HG03571 (cell line): Measurements from ENCODE around the gene LEFTY1.
A peak's percentile ranks its signal among the peaks of the same experiment; 100 is the strongest.
"Not testable (repeated sequence)": the region's sequence is repeated elsewhere in the genome, so short reads cannot be mapped to it uniquely, and the experiment has no call there.

ENCODE experiments used
- ATAC-seq: cut with Tn5 transposase; IDR thresholded peaks from one replicate; pipeline ENCODE4 v1.9.1; 2021; ENCODE audit not compliant: unreplicated experiment

LEFTY1 gene

GRCh38 chr1:225888289-225888897 lies 553 bp downstream of the LEFTY1 start:
- ATAC-seq, result no peak

DNA sequence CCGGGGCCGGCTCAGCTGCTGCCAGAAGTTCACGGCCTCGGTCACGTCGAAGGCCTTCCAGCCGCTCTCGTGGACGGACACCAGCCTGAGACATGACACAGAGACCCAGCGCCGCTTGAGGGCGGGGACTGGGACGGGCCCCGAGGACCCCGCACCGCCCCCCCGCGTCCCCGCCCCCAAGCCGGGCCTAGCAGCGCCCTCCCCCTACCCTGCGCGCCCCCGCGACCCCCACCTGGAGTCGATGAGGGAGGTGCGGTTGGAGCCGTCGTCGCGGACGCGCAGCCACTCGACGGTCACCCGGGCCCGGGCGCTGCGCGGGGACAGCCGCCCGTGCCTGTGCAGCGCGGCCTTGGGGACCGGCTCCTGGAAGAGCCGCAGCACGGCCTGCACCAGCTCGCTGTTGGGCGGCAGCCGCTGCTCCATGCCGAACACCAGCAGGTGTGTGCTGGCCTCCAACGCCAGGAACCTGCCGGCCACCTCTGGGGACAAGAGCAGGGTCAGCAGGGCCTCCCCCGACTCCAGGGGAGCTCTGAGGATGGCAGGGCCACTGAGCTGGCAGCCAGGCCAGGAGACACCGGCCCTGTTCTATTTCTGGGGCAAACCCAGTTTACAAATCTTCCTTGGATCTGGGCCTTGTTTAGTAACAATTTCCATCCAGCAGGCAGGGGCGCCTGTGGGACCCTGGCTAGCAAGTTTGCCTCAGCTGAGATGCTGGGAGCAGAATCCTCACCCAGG lies 1.2 kb downstream of the LEFTY1 start:
- not testable (repeated sequence) for ATAC-seq

GRCh38 chr1:225887030-225887314 lies 2.0 kb downstream of the LEFTY1 start:
- no peak for ATAC-seq

GRCh38 chr1:225886159-225887029 lies 2.6 kb downstream of the LEFTY1 start:
- no peak for ATAC-seq

GRCh38 chr1:225885336-225885735 lies 3.6 kb downstream of the LEFTY1 start:
- ATAC-seq, result no peak

DNA sequence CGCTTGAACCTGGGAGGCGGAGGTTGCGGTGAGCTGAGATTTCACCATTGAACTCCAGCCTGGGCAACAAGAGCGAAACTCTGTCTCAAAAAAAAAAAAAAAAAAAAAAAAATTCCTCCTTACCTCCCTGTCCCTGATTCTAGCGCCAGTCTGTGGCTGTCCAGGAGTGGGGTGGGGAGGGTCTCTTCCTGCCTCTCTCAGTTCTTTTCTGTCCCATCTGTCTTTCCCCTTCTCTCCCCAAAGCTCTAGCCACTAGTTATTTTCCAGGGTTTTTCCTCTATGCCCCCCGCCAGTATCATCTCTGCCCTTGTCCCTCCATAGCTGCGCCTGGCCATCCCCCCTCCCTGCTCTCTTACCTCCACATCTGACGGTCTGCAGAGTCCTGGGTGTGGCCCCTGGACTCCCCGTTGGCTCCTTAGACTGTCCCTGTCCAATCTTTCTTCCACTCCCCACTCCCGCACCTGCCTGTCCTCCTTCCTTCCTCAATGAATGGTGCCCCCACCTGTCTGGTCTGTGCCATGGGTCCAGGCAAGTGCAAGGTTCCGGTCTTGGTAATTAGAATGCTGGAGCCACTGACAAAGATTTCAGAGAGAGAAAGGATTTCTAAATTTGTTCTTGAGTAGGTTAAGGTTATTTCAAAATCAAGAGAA lies 5.2 kb downstream of the LEFTY1 start:
- no peak for ATAC-seq

DNA sequence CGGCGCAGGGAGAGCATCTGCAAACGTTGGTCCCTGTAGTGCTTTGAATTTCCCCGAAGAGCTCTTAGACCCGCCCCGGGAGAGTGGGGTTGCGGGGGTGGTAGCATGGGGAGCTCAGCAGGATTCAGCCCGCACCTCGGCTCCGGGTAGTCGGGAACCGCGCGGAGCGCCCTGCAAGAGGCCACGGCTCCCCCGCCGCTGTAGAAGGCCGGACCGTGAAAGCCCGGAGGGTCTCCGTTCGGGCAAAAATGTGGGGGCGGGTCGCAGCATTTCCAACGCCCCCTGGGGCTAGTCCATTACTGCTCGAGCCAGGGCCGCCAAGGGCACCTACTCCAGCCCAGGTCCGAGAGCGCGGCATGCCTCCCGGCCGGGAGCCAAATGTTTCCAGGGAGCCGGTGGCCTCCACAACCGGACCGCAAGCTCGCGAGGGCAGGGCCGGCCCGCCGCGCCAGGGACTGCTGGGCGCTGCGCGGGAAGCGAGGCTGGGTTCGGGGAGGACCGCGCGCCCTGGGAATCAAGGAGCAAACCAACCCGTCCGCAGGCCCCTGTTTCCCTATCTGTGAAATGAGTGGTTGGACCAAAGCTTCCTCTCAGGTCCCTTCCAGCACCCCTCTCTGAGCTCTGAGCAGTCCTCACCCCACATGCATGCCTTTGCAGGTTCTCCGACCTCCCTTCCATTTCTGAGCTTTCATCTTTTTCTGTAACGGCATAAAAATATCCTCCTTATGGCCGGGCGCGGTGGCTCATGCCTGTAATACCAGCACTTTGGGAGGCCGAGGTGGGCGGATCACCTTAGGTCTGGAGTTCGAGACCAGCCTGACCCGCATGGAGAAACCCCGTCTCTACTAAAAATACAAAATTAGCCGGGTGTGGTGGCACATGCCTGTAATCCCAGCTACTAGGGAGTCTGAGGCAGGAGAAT lies 6.0 kb downstream of the LEFTY1 start:
- ATAC-seq, result peak; percentile 29

- ATAC-seq, result peak; percentile 59
Measured at GRCh38 chr1:225881959-225882693, 6.8 kb downstream of the LEFTY1 start, which contains the start of gene TMEM63A. TMEM63A (minus strand) TSS chr1:225882380; CDS start chr1:225877580, 4,800 bp downstream.

GRCh38 chr1:225881081-225881958 lies 7.6 kb downstream of the LEFTY1 start:
- ATAC-seq, result no peak

DNA sequence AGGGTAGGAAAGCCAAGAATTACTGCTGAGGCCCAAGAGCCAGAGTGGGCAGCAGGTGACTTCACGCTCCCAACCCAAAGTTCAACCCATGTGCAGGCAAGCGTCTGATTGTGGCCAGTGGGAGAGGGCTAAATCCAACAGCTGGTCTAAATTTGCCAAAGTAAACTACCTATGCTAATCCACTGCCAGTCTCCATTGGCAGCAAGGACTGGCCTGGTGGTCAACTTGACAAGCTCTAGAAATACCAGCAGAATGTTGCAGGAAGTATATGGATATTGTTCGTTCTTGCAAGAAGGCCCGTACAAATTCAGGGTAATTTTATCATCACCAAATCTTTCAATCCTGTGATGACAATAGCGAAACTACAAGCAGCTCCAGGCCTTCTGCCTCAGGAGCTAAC lies 8.3 kb downstream of the LEFTY1 start:
- ATAC-seq, result no peak

DNA sequence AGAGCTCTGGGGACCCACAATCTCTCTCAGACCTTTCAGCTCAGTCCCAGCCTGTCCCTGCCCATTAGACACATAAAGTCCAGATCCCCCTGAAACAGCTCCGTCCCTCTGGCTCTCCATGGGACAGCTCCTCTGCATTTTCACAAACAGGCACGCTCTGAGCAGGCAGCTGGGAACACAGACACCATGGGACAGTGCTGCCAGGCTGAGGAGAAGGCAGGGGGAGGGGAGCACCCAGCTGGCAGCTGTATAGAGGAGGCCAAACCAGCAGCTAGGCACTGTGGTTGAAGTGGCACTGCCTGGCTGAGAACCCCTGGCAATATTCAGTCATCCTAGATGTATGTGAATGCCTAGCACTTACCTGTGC lies 8.7 kb downstream of the LEFTY1 start:
- ATAC-seq, result no peak

DNA sequence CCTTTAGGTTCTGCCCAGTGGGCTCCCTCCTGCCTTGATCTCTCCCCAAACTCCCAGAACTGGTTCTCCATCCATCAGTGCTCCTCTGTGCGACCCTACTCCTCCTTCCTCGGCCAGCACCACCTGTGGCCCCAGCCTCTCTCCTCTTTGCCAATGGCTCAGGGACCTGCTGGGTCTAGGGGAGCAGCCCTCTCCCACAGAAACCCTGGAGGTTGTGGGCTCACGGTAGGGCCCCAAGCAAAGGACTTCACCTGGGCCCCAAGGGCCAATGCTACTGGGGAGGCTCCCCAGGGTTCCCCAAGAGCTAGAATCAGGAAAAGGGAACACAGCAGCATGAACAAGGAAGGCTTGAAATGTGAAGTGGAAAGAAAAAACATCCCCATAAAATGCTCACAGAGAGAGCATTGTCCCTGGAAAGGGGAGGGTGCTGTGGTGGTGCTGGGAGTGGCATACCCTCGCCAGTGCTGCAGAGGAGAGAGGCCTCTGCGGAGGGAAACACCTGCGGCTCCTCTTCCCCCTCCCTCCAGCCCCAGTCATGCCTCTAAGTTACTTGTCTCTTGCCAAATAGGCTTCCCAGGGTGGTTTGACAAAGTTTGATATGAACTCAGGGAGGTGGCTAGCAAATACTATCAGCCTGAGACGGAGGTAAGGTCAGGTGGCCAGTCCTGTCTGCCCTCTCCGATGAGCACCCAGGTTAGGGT lies 9.3 kb downstream of the LEFTY1 start:
- no peak for ATAC-seq

DNA sequence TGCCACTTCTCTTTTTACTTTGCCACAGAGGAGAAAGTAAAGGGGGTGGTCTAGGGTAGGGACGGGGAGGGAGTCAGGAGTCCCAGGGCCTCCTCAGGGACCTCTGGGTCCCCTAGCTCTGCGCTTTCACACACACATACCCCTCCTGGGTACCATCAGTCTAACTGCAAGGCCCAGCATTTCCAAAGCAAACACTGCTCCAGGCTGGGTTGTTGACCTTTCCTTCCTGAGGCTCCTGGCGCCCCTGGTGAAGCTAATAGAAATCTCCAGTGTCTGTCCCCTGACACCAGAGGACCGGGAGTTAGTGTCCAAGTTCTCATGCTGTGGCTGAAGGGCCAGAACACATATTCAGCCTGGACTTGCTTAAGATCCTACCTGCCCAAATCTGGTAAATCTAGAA lies 10.7 kb downstream of the LEFTY1 start:
- no peak for ATAC-seq

DNA sequence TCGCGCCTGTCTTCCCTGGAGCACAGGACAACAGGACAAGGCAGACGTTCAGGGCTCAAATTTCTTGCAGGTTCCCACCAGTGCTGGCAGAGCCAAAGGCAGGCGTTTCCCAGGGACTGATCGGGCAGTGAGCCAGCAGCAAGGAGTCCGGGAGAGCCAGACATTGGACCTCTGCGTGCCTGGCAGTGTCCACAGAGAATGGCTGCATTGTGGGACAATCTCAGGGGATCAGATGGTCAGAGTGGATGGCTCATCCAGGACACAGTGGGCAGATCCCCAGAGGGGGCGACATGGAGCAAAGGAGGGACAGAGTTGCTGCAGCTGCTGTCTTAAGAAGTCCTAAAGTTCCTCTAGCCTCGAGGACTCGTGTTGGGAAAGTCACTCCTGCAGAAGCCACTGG lies 11.4 kb downstream of the LEFTY1 start:
- no peak for ATAC-seq

GRCh38 chr1:225876900-225877510 lies 11.9 kb downstream of the LEFTY1 start:
- no peak for ATAC-seq

GRCh38 chr1:225875044-225875815 lies 13.7 kb downstream of the LEFTY1 start:
- no peak for ATAC-seq

DNA sequence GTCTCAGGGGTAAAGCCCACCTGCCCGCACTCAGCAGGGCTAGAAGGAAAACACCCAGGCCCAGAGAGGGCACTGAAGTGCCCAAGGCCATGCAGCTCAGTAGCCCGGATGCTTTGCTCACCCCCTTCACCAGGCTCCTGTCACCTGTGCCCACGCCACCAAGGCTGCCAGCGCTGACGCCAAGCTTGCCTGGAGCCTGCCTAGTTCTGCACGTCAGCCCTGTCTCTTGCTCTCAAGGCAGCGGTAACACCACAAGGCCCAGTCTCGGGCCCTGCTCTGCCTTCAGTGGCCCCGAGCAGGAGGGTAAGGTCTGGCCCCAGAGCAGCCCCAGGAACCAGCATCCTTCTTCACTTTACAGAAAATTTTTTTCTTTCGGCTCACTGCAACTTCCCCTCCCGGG lies 14.5 kb downstream of the LEFTY1 start:
- ATAC-seq, result no peak
